HCT116 (cell line): ENCODE results near the gene ZBTB34. TPM values are rescaled to one million over a fixed set of nuclear protein-coding genes. Genes with fewer than 3 reads are reported as not detected.

ENCODE experiments used
- ATAC-seq: fragments of 200-7000 bp; cut with Tn5 transposase; 2 replicates; pipeline ENCODE4 v1.9.1; 2020; ENCODE audit warnings: mild to moderate bottlenecking, moderate library complexity
- BruUV-seq: library from RNA; stranded (reverse); fragments of 400-500 nt; replicated peaks from 2 replicates; lab custom pipeline; 2021; lab: Mats Ljungman, UMichigan
- CTCF ChIA-PET: fragments of 300-600 bp; sonication (Branson Sonifier 250); formaldehyde crosslinking; loops from one replicate; lab custom pipeline; 2021; ENCODE audit warnings: antibody characterized with exemption; lab: Charles Lee
- POLR2A ChIA-PET: fragments of 300-600, 350-600 bp; sonication (Branson Sonifier 250); formaldehyde crosslinking; loops from one replicate; lab custom pipeline; 2021; ENCODE audit warnings: antibody characterized with exemption; lab: Charles Lee
- RAD21 ChIA-PET, 2 experiments: fragments of 300-600 bp; sonication (Branson Sonifier 250); formaldehyde crosslinking; loops; one replicate each; lab custom pipeline; 2023; ENCODE audit warnings: low total read pairs in 2 of 2; ENCODE audit not compliant: uncharacterized antibody in 2 of 2, unreplicated experiment in 2 of 2, low non-redundant PET in 1 of 2; lab: Charles Lee
- DNase-seq: peaks from one replicate; pipeline ENCODE4 v3.0.0-alpha.2; 2010; ENCODE audit warnings: low read depth, low spot score
- H2AFZ ChIP-seq: fragments of 200-600 bp; shearing (Covaris generic), sonication (generic); 2 replicates; pipeline ENCODE4 v1.6.1; 2017; ENCODE audit warnings: low read depth, mixed run types, mixed read lengths, antibody characterized with exemption, low read length; ENCODE audit not compliant: poor library complexity, severe bottlenecking
- H3K27ac ChIP-seq: 2 replicates; pipeline ENCODE4 v1.5.1; 2012; ENCODE audit warnings: low read depth, low read length
- H3K27me3 ChIP-seq: fragments of 200-600 bp; sonication (generic); 2 replicates; pipeline ENCODE4 v1.6.1; 2016; ENCODE audit warnings: mixed run types, low read length, mixed read lengths; ENCODE audit not compliant: insufficient read depth
- H3K36me3 ChIP-seq, 2 experiments: fragments of 200-500 bp in 1 of 2; fragments of 200-600 bp in 1 of 2; sonication (Bioruptor generic) in 1 of 2; sonication (generic) in 1 of 2; 2 replicates each; pipeline versions ENCODE4 v1.5.1 to v1.6.1; 2014 to 2016; ENCODE audit warnings: low read length in 2 of 2, inconsistent platforms in 1 of 2, mixed read lengths in 1 of 2, mixed run types in 1 of 2; ENCODE audit not compliant: insufficient read depth in 2 of 2, control insufficient read depth in 1 of 2
- H3K4me1 ChIP-seq, 2 experiments: fragments of 200-600 bp in 1 of 2; sonication (generic) in 1 of 2; 2 replicates each; pipeline versions ENCODE4 v1.5.1 to v1.6.1; 2012 to 2017; ENCODE audit warnings: low read length in 2 of 2, inconsistent platforms in 1 of 2, mild to moderate bottlenecking in 1 of 2, mixed read lengths in 1 of 2, mixed run types in 1 of 2, moderate library complexity in 1 of 2; ENCODE audit not compliant: insufficient read depth in 2 of 2, control insufficient read depth in 1 of 2
- H3K4me2 ChIP-seq: fragments of 200-600 bp; sonication (generic); 2 replicates; pipeline ENCODE4 v1.6.1; 2017; ENCODE audit warnings: mixed run types, low read length, mixed read lengths
- H3K4me3 ChIP-seq, 2 experiments: fragments of 200-600 bp in 1 of 2; sonication (generic) in 1 of 2; replicated peaks in 1 of 2; 2 replicates each; pipeline ENCODE4 v1.5.1; 2011 to 2016; ENCODE audit warnings: low read length in 2 of 2, control low read depth in 1 of 2, low read depth in 1 of 2, mild to moderate bottlenecking in 1 of 2, mixed read lengths in 1 of 2, mixed run types in 1 of 2
- H3K79me2 ChIP-seq: fragments of 200-600 bp; sonication (generic); 2 replicates; pipeline ENCODE4 v1.6.1; 2017; ENCODE audit warnings: mild to moderate bottlenecking, mixed run types, low read length, moderate library complexity, mixed read lengths; ENCODE audit not compliant: insufficient read depth
- H3K9ac ChIP-seq: fragments of 200-600 bp; sonication (generic); 2 replicates; pipeline ENCODE4 v1.6.1; 2016; ENCODE audit warnings: low read length, mixed read lengths
- H3K9me2 ChIP-seq: fragments of 200-600 bp; sonication (generic), shearing (Covaris generic); 2 replicates; pipeline ENCODE4 v1.6.1; 2017; ENCODE audit warnings: mixed run types, mild to moderate bottlenecking, moderate library complexity; ENCODE audit not compliant: insufficient read depth
- H3K9me3 ChIP-seq, 2 experiments: fragments of 200-500 bp in 1 of 2; fragments of 200-600 bp in 1 of 2; sonication (Bioruptor generic) in 1 of 2; sonication (generic) in 1 of 2; 2 replicates each; pipeline ENCODE4 v1.6.1; 2014 to 2017; ENCODE audit warnings: low read length in 2 of 2, mixed read lengths in 2 of 2, inconsistent platforms in 1 of 2, low read depth in 1 of 2, mild to moderate bottlenecking in 1 of 2, mixed run types in 1 of 2, moderate library complexity in 1 of 2; ENCODE audit not compliant: control insufficient read depth in 1 of 2, insufficient read depth in 1 of 2
- H4K20me1 ChIP-seq: fragments of 200-600 bp; sonication (generic), shearing (Covaris generic); 2 replicates; pipeline ENCODE4 v1.6.1; 2017; ENCODE audit warnings: mixed run types, mild to moderate bottlenecking, moderate library complexity; ENCODE audit not compliant: insufficient read depth
- CTCF ChIP-seq, 3 experiments: fragments of 200-600 bp in 1 of 3; sonication (generic) in 1 of 3; IDR thresholded peaks in 2 of 3; conservative IDR thresholded peaks in 1 of 3; 2 replicates each; pipeline ENCODE4 v1.5.1; 2012 to 2017; ENCODE audit warnings: low read depth in 2 of 3, low read length in 2 of 3, antibody characterized with exemption in 1 of 3, borderline replicate concordance in 1 of 3, control low read depth in 1 of 3, mild to moderate bottlenecking in 1 of 3, mixed read lengths in 1 of 3, mixed run types in 1 of 3, moderate library complexity in 1 of 3; ENCODE audit not compliant: insufficient read depth in 1 of 3
- EGR1 ChIP-seq: IDR thresholded peaks from 2 replicates; pipeline ENCODE4 v1.6.1; 2012; ENCODE audit warnings: low read depth
- ELF1 ChIP-seq: IDR thresholded peaks from 2 replicates; pipeline ENCODE4 v1.6.1; 2012; ENCODE audit warnings: low read depth, borderline replicate concordance
- EZH2 ChIP-seq: fragments of 200-600 bp; sonication (generic); IDR thresholded peaks from 2 replicates; pipeline ENCODE4 v1.6.1; 2017; ENCODE audit warnings: antibody characterized with exemption, mixed run types
- EZH2phosphoT487 ChIP-seq: fragments of 200-600 bp; IDR thresholded peaks from 2 replicates; pipeline ENCODE4 v1.6.1; 2018; ENCODE audit warnings: antibody characterized with exemption, borderline replicate concordance
- FOSL1 ChIP-seq: IDR thresholded peaks from 2 replicates; pipeline ENCODE4 v1.6.1; 2012; ENCODE audit warnings: low read depth
- JUND ChIP-seq: IDR thresholded peaks from 2 replicates; pipeline ENCODE4 v1.6.1; 2012
- MAX ChIP-seq: IDR thresholded peaks from 2 replicates; pipeline ENCODE4 v1.6.1; 2012
- POLR2A ChIP-seq: IDR thresholded peaks from 2 replicates; pipeline ENCODE4 v1.7.0; 2011; ENCODE audit warnings: borderline replicate concordance; ENCODE audit not compliant: insufficient read depth, insufficient read length; ENCODE audit errors: extremely low read depth
- POLR2AphosphoS5 ChIP-seq: IDR thresholded peaks from 2 replicates; pipeline ENCODE4 v1.6.1; 2011; ENCODE audit warnings: mild to moderate bottlenecking, low read depth, low read length, moderate library complexity
- SP1 ChIP-seq: IDR thresholded peaks from 2 replicates; pipeline ENCODE4 v1.6.1; 2012; ENCODE audit warnings: low read depth
- SRF ChIP-seq: IDR thresholded peaks from 2 replicates; pipeline ENCODE4 v1.6.1; 2012; ENCODE audit warnings: low read depth
- YY1 ChIP-seq: IDR thresholded peaks from 2 replicates; pipeline ENCODE4 v1.6.1; 2011; ENCODE audit warnings: low read length, low read depth, moderate library complexity, mild to moderate bottlenecking; ENCODE audit not compliant: insufficient replicate concordance; ENCODE audit errors: extremely low read depth
- ZBTB33 ChIP-seq: IDR thresholded peaks from 2 replicates; pipeline ENCODE4 v1.6.1; 2011; ENCODE audit warnings: mild to moderate bottlenecking, low read length, moderate library complexity; ENCODE audit not compliant: insufficient replicate concordance; ENCODE audit errors: extremely low read depth
- ZFX ChIP-seq: fragments of 450-650 bp; IDR thresholded peaks from 2 replicates; pipeline ENCODE4 v1.6.1; 2017
- intact Hi-C: fragments of 100-400 bp; cut with micrococcal nuclease; formaldehyde crosslinking; loops from 2 replicates; pipeline ENCODE4 v1.10.0; 2022
- total RNA-seq: library from RNA; stranded (reverse); gene quantifications from one replicate; pipeline ENCODE4 v1.2.1, GENCODE V29; 2021; ENCODE audit not compliant: unreplicated experiment

The ZBTB34 gene
- total RNA-seq, 1 experiment from 2014 or later: 5.6 TPM

GRCh38 chr9:126832440-126832839, 28.0 kb upstream of the ZBTB34 start:
- H3K9ac ChIP-seq: no peak overlapping the region
- DNase-seq (no peak), ATAC-seq (no peak)
- peaks cover 11% of the 10 kb centered on the region for H3K79me2 ChIP-seq
- H3K9me3 ChIP-seq: no peaks in the 10 kb centered on the region
- H3K4me1 ChIP-seq: no peaks in the 10 kb centered on the region
- H4K20me1 ChIP-seq: no peaks in the 10 kb centered on the region
- no peak overlapping the region for H3K4me2 ChIP-seq
- peaks cover 4 to 20% of the 10 kb centered on the region in 2 experiments; a peak in 2 of 4 replicates for H3K36me3 ChIP-seq
- no peak overlapping the region for H2AFZ ChIP-seq
- no peak overlapping the region for H3K4me3 ChIP-seq
- no peaks in the 10 kb centered on the region for H3K27me3 ChIP-seq
- no peak overlapping the region for H3K27ac ChIP-seq
- TF ChIP-seq JUND: no peak
- no peak for TF ChIP-seq SRF
- TF ChIP-seq EGR1: no peak
- RAD21 ChIA-PET: no interaction called here
- no TSS peak for BruUV-seq
- no peaks in the 10 kb centered on the region for H3K9me2 ChIP-seq
- intact Hi-C loops: no loop called here
- POLR2A ChIA-PET: no interaction called here
- CTCF ChIA-PET: no interaction called here

- RAD21 ChIA-PET: no interaction called here
- no peaks in the 10 kb centered on the region for H4K20me1 ChIP-seq
- no peak for ATAC-seq
- no peak overlapping the region for H2AFZ ChIP-seq
- no peaks in the 10 kb centered on the region for H3K27me3 ChIP-seq
- no peaks in the 10 kb centered on the region for H3K9me3 ChIP-seq
- DNase-seq: no peak
- H3K4me2 ChIP-seq: no peak overlapping the region
- POLR2A ChIA-PET: no interaction called here
- no peak overlapping the region for H3K27ac ChIP-seq
- intact Hi-C loops: no loop called here
- CTCF ChIA-PET: no interaction called here
- peaks cover 9% of the 10 kb centered on the region for H3K79me2 ChIP-seq
- no peaks in the 10 kb centered on the region for H3K4me1 ChIP-seq
- no peaks in the 10 kb centered on the region for H3K9me2 ChIP-seq
- BruUV-seq: no TSS peak
- H3K36me3 ChIP-seq: peaks cover 4 to 20% of the 10 kb centered on the region in 2 experiments; a peak in 2 of 4 replicates
- H3K9ac ChIP-seq: no peak overlapping the region
- TF ChIP-seq JUND (no peak), FOSL1 (no peak), ZBTB33 (no peak), SP1 (no peak), ZFX (no peak), POLR2A (no peak), CTCF (IDR thresholded peaks at IDR 0.05 in 2 of 3, conservative IDR thresholded peaks at IDR 0.05 in 1 of 3; ENCODE audit: borderline replicate concordance in 1 of 3, insufficient read depth in 1 of 3, low read depth in 2 of 3, low read length in 2 of 3) (no peak), EZH2 (no peak), YY1 (no peak), EZH2phosphoT487 (no peak), POLR2AphosphoS5 (no peak), EGR1 (no peak), ELF1 (no peak), MAX (no peak), SRF (no peak)
- H3K4me3 ChIP-seq: no peak overlapping the region
These were observed 27.4 kb upstream of the ZBTB34 start for GRCh38 chr9:126833020-126833419.
